ENCODE measurements around the gene BOLA2B. TPM values are rescaled to one million over a fixed set of nuclear protein-coding genes. Genes with fewer than 3 reads are reported as not detected.

Gene BOLA2B
- total and polyA plus RNA-seq, 2 experiments from 2014 or later = 350 to 659 TPM

GRCh38 chr16:30186444-30186781 lies 7.1 kb downstream of the BOLA2B start:
- H3K4me1 Mint-ChIP-seq = peaks cover 15% of the 10 kb centered on the region; the same call in 2 of the 3 replicates
- H3K79me2 ChIP-seq (replicated peaks; ENCODE audit: insufficient read depth) = no peaks in the 10 kb centered on the region
- H4K20me1 ChIP-seq (replicated peaks; ENCODE audit: insufficient read depth) = no peaks in the 10 kb centered on the region
- no peaks in the 10 kb centered on the region for H3K9me2 ChIP-seq (ENCODE audit: insufficient read depth)
- no peaks in the 10 kb centered on the region for H3K36me3 ChIP-seq (ENCODE audit: insufficient read depth)
- no peak overlapping the region for H3K27ac ChIP-seq (ENCODE audit: low read depth)
- DNase-seq (ENCODE audit: low spot score) (no peak), ATAC-seq (no peak)
- H3K4me1 ChIP-seq (ENCODE audit: insufficient read depth) = peaks cover 4% of the 10 kb centered on the region; the same call in 1 of the 2 replicates
- H2AFZ ChIP-seq = no peak overlapping the region
- peaks cover 10% of the 10 kb centered on the region; the same call in 1 of the 2 replicates for H3K27me3 ChIP-seq (ENCODE audit: insufficient read depth)
- H3K4me3 ChIP-seq = no peak overlapping the region
- 0 out of 2 replicates have a peak, but pooled peaks cover 5% of the 10 kb centered on the region for H3F3A ChIP-seq (replicated peaks; ENCODE audit: low read depth)
- H3K4me2 ChIP-seq = no peak overlapping the region
- TF ChIP-seq STAT1 (IDR thresholded peaks at IDR 0.05; ENCODE audit: unreplicated experiment) (no peak), JUNB (IDR thresholded peaks at IDR 0.05; ENCODE audit: unreplicated experiment) (no peak), EZH2phosphoT487 (IDR thresholded peaks at IDR 0.05; ENCODE audit: unreplicated experiment) (no peak), NANOG (IDR thresholded peaks at IDR 0.05; ENCODE audit: borderline replicate concordance) (no peak), REST (IDR thresholded peaks at IDR 0.05; ENCODE audit: unreplicated experiment) (no peak), EZH2 (IDR thresholded peaks at IDR 0.05; ENCODE audit: low read depth, unreplicated experiment) (no peak), ZNF331 (CRISPR knock-in tag; IDR thresholded peaks at IDR 0.05; ENCODE audit: low read depth) (no peak), CREB1 (CRISPR knock-in tag; IDR thresholded peaks at IDR 0.05; ENCODE audit: low read depth) (no peak), ZNF114 (CRISPR knock-in tag; IDR thresholded peaks at IDR 0.05) (no peak), POLR2AphosphoS5 (IDR thresholded peaks at IDR 0.05; ENCODE audit: low read depth) (no peak)
- TF ChIP-seq, protein P1, sequence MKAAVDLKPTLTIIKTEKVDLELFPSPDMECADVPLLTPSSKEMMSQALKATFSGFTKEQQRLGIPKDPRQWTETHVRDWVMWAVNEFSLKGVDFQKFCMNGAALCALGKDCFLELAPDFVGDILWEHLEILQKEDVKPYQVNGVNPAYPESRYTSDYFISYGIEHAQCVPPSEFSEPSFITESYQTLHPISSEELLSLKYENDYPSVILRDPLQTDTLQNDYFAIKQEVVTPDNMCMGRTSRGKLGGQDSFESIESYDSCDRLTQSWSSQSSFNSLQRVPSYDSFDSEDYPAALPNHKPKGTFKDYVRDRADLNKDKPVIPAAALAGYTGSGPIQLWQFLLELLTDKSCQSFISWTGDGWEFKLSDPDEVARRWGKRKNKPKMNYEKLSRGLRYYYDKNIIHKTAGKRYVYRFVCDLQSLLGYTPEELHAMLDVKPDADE (IDR thresholded peaks at IDR 0.05) = no peak
- TF ChIP-seq, protein P2, sequence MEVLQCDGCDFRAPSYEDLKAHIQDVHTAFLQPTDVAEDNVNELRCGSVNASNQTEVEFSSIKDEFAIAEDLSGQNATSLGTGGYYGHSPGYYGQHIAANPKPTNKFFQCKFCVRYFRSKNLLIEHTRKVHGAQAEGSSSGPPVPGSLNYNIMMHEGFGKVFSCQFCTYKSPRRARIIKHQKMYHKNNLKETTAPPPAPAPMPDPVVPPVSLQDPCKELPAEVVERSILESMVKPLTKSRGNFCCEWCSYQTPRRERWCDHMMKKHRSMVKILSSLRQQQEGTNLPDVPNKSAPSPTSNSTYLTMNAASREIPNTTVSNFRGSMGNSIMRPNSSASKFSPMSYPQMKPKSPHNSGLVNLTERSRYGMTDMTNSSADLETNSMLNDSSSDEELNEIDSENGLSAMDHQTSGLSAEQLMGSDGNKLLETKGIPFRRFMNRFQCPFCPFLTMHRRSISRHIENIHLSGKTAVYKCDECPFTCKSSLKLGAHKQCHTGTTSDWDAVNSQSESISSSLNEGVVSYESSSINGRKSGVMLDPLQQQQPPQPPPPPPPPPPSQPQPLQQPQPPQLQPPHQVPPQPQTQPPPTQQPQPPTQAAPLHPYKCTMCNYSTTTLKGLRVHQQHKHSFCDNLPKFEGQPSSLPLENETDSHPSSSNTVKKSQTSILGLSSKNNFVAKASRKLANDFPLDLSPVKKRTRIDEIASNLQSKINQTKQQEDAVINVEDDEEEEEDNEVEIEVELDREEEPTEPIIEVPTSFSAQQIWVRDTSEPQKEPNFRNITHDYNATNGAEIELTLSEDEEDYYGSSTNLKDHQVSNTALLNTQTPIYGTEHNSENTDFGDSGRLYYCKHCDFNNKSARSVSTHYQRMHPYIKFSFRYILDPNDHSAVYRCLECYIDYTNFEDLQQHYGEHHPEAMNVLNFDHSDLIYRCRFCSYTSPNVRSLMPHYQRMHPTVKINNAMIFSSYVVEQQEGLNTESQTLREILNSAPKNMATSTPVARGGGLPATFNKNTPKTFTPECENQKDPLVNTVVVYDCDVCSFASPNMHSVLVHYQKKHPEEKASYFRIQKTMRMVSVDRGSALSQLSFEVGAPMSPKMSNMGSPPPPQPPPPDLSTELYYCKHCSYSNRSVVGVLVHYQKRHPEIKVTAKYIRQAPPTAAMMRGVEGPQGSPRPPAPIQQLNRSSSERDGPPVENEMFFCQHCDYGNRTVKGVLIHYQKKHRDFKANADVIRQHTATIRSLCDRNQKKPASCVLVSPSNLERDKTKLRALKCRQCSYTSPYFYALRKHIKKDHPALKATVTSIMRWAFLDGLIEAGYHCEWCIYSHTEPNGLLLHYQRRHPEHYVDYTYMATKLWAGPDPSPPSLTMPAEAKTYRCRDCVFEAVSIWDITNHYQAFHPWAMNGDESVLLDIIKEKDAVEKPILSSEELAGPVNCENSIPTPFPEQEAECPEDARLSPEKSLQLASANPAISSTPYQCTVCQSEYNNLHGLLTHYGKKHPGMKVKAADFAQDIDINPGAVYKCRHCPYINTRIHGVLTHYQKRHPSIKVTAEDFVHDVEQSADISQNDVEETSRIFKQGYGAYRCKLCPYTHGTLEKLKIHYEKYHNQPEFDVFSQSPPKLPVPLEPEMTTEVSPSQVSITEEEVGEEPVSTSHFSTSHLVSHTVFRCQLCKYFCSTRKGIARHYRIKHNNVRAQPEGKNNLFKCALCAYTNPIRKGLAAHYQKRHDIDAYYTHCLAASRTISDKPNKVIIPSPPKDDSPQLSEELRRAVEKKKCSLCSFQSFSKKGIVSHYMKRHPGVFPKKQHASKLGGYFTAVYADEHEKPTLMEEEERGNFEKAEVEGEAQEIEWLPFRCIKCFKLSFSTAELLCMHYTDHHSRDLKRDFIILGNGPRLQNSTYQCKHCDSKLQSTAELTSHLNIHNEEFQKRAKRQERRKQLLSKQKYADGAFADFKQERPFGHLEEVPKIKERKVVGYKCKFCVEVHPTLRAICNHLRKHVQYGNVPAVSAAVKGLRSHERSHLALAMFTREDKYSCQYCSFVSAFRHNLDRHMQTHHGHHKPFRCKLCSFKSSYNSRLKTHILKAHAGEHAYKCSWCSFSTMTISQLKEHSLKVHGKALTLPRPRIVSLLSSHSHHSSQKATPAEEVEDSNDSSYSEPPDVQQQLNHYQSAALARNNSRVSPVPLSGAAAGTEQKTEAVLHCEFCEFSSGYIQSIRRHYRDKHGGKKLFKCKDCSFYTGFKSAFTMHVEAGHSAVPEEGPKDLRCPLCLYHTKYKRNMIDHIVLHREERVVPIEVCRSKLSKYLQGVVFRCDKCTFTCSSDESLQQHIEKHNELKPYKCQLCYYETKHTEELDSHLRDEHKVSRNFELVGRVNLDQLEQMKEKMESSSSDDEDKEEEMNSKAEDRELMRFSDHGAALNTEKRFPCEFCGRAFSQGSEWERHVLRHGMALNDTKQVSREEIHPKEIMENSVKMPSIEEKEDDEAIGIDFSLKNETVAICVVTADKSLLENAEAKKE (CRISPR knock-in tag; IDR thresholded peaks at IDR 0.05) = no peak
- TF ChIP-seq, protein P3, sequence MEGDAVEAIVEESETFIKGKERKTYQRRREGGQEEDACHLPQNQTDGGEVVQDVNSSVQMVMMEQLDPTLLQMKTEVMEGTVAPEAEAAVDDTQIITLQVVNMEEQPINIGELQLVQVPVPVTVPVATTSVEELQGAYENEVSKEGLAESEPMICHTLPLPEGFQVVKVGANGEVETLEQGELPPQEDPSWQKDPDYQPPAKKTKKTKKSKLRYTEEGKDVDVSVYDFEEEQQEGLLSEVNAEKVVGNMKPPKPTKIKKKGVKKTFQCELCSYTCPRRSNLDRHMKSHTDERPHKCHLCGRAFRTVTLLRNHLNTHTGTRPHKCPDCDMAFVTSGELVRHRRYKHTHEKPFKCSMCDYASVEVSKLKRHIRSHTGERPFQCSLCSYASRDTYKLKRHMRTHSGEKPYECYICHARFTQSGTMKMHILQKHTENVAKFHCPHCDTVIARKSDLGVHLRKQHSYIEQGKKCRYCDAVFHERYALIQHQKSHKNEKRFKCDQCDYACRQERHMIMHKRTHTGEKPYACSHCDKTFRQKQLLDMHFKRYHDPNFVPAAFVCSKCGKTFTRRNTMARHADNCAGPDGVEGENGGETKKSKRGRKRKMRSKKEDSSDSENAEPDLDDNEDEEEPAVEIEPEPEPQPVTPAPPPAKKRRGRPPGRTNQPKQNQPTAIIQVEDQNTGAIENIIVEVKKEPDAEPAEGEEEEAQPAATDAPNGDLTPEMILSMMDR (conservative IDR thresholded peaks at IDR 0.05; ENCODE audit: low read depth in 2 of 2) = no peak
- H3K27ac Mint-ChIP-seq = no peak overlapping the region
- no peaks in the 10 kb centered on the region for H3K36me3 Mint-ChIP-seq (ENCODE audit: low read depth)
- peaks cover 11% of the 10 kb centered on the region for H3K27me3 Mint-ChIP-seq (ENCODE audit: insufficient read depth, low read depth, poor library complexity)
- H3K4me3 Mint-ChIP-seq = no peak overlapping the region
- H3K9me3 Mint-ChIP-seq = no peaks in the 10 kb centered on the region

All from GM23338 (cell line).